Panc1 (cell line): ENCODE data around the gene ELAVL1.

Source experiments
- POLR2AphosphoS5 ChIP-seq: IDR thresholded peaks from 2 replicates; pipeline ENCODE4 v1.6.1; 2012; ENCODE audit warnings: mild to moderate bottlenecking, low read depth, low read length, moderate library complexity
- TF ChIP-seq, protein P1 (sequence below): fragments of 450-650 bp; IDR thresholded peaks from 2 replicates; pipeline ENCODE4 v1.5.1; 2017; ENCODE audit warnings: mild to moderate bottlenecking

DNA sequence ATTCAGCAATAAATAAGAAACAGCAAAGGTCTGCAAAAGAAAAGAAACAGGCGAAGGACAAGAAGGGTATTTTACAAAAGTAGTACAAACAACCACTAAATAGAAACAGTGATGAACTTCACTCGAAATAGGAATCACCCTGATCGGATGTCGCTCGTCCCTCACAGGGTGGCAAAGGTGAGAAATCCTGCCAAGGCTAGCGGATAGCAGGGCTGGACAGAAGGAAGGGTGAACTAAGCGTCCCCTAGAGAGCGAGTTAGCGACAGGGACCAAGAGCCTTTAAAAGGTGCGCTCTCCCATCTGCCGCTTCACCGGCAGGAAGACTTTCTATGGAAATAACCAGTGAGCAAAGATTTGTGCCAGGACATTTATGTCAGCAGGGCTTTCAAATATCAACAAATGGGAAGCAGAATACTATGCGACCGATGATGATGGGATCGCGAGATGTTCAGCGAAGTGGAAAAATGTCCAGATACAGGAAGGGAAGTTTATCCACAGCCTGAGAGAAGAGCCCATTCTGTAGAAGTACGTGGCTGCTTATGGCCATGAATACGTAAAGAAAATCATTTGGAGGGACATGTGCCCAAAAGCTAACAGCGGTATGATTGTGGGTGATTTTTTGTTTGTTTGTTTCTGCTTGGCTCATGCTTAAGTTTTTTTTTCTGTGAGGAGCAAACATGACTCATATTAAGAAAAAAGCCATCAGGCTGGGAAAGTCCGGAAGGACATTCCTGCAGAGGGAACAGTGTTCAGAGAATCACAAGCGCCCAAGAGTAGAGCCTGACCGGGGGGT lies 18.9 kb downstream of the ELAVL1 start:
- TF ChIP-seq, protein P1, sequence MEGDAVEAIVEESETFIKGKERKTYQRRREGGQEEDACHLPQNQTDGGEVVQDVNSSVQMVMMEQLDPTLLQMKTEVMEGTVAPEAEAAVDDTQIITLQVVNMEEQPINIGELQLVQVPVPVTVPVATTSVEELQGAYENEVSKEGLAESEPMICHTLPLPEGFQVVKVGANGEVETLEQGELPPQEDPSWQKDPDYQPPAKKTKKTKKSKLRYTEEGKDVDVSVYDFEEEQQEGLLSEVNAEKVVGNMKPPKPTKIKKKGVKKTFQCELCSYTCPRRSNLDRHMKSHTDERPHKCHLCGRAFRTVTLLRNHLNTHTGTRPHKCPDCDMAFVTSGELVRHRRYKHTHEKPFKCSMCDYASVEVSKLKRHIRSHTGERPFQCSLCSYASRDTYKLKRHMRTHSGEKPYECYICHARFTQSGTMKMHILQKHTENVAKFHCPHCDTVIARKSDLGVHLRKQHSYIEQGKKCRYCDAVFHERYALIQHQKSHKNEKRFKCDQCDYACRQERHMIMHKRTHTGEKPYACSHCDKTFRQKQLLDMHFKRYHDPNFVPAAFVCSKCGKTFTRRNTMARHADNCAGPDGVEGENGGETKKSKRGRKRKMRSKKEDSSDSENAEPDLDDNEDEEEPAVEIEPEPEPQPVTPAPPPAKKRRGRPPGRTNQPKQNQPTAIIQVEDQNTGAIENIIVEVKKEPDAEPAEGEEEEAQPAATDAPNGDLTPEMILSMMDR, result no peak
- no peak for TF ChIP-seq POLR2AphosphoS5
